Neutrophil (primary cell): ENCODE data around the gene ATP8B4.

Experiments
- H3K27ac ChIP-seq: fragments of 200-600 bp; sonication (generic); 2 replicates; pipeline ENCODE4 v1.5.1; 2016; ENCODE audit warnings: mild to moderate bottlenecking, moderate library complexity
- H3K27me3 ChIP-seq: fragments of 200-600 bp; sonication (generic); 2 replicates; pipeline ENCODE4 v1.6.0; 2016; ENCODE audit warnings: mild to moderate bottlenecking
- H3K36me3 ChIP-seq: fragments of 200-600 bp; sonication (generic); 2 replicates; pipeline ENCODE4 v1.5.1; 2017
- H3K4me1 ChIP-seq, 2 experiments: fragments of 200-600 bp in 1 of 2; sonication (generic) in 1 of 2; 1 replicate in 1 of 2; 2 replicates in 1 of 2; pipeline versions ENCODE4 v1.5.1 to v1.6.1; 2013 to 2016; ENCODE audit warnings: low read depth in 1 of 2, low read length in 1 of 2, mild to moderate bottlenecking in 1 of 2, moderate library complexity in 1 of 2; ENCODE audit not compliant: control insufficient read depth in 1 of 2, insufficient read depth in 1 of 2
- H3K4me3 ChIP-seq, 2 experiments: fragments of 200-600 bp in 1 of 2; sonication (generic) in 1 of 2; 1 replicate in 1 of 2; 2 replicates in 1 of 2; pipeline ENCODE4 v1.5.1; 2013 to 2016; ENCODE audit warnings: low read depth in 1 of 2, low read length in 1 of 2, mild to moderate bottlenecking in 1 of 2, moderate library complexity in 1 of 2
- H3K9me3 ChIP-seq: fragments of 200-600 bp; sonication (generic); 2 replicates; pipeline ENCODE4 v1.5.1; 2016
- CTCF ChIP-seq: fragments of 200-600 bp; sonication (generic); IDR thresholded peaks from 2 replicates; pipeline ENCODE4 v1.5.1; 2016; ENCODE audit warnings: antibody characterized with exemption

The ATP8B4 gene

GRCh38 chr15:49815526-49815925 is 303.5 kb downstream of the ATP8B4 start:
- H3K9me3 ChIP-seq, result no peaks in the 10 kb centered on the region
- H3K4me3 ChIP-seq, result no peak overlapping the region
- no peaks in the 10 kb centered on the region for H3K27me3 ChIP-seq
- no peak for TF ChIP-seq CTCF
- no peaks in the 10 kb centered on the region for H3K4me1 ChIP-seq
- H3K36me3 ChIP-seq, result no peaks in the 10 kb centered on the region
- H3K27ac ChIP-seq, result no peak overlapping the region

GRCh38 chr15:49814709-49815108 is 304.3 kb downstream of the ATP8B4 start:
- Histone ChIP-seq H3K4me1 (no peaks in the 10 kb centered on the region), H3K9me3 (no peaks in the 10 kb centered on the region), H3K27me3 (no peaks in the 10 kb centered on the region), H3K4me3 (no peak overlapping the region), H3K36me3 (no peaks in the 10 kb centered on the region), H3K27ac (no peak overlapping the region)
- TF ChIP-seq CTCF, result no peak

- H3K36me3 ChIP-seq, result no peaks in the 10 kb centered on the region
- no peaks in the 10 kb centered on the region for H3K9me3 ChIP-seq
- no peak overlapping the region for H3K27ac ChIP-seq
- H3K27me3 ChIP-seq, result no peaks in the 10 kb centered on the region
- TF ChIP-seq CTCF, result no peak
- H3K4me3 ChIP-seq, result no peak overlapping the region
- no peaks in the 10 kb centered on the region for H3K4me1 ChIP-seq
These were observed 305.4 kb downstream of the ATP8B4 start for GRCh38 chr15:49813625-49814024.

GRCh38 chr15:49810720-49811119 is 308.3 kb downstream of the ATP8B4 start:
- no peaks in the 10 kb centered on the region for H3K4me1 ChIP-seq
- H3K27ac ChIP-seq, result no peak overlapping the region
- TF ChIP-seq CTCF, result no peak
- no peaks in the 10 kb centered on the region for H3K9me3 ChIP-seq
- H3K36me3 ChIP-seq, result no peaks in the 10 kb centered on the region
- no peak overlapping the region for H3K4me3 ChIP-seq
- no peaks in the 10 kb centered on the region for H3K27me3 ChIP-seq

GRCh38 chr15:49809894-49810609 is 309.0 kb downstream of the ATP8B4 start:
- no peaks in the 10 kb centered on the region for H3K27me3 ChIP-seq
- H3K36me3 ChIP-seq, result no peaks in the 10 kb centered on the region

More at GRCh38 chr15:49809894-49810609, 309.0 kb downstream of the ATP8B4 start:
- Histone ChIP-seq H3K4me3 (no peak overlapping the region), H3K27ac (no peak overlapping the region), H3K9me3 (no peaks in the 10 kb centered on the region), H3K4me1 (no peaks in the 10 kb centered on the region)
- TF ChIP-seq CTCF, result no peak
